Endodermal cell (in vitro differentiated cells): ENCODE measurements around the gene TLR4. TPM values are rescaled to one million over a fixed set of nuclear protein-coding genes. Genes with fewer than 3 reads are reported as not detected.

Experiments
- DNase-seq: peaks from one replicate; pipeline ENCODE4 v3.0.0-alpha.2; 2017
- H3K27ac ChIP-seq: 2 replicates; pipeline ENCODE4 v1.5.1; 2013; ENCODE audit warnings: mild to moderate bottlenecking, low read depth, low read length, moderate library complexity
- H3K27me3 ChIP-seq: 2 replicates; pipeline ENCODE4 v1.6.1; 2013; ENCODE audit warnings: mild to moderate bottlenecking, low read length, moderate library complexity; ENCODE audit not compliant: insufficient read depth, control insufficient read depth, poor library complexity, severe bottlenecking
- H3K36me3 ChIP-seq: 2 replicates; pipeline ENCODE4 v1.7.0; 2013; ENCODE audit warnings: mild to moderate bottlenecking, low read length, moderate library complexity; ENCODE audit not compliant: control insufficient read depth, insufficient read depth
- H3K4me1 ChIP-seq: one replicate; pipeline ENCODE4 v1.7.0; 2013; ENCODE audit warnings: low read length; ENCODE audit not compliant: control insufficient read depth, insufficient read depth
- H3K4me3 ChIP-seq: 2 replicates; pipeline ENCODE4 v1.5.1; 2013; ENCODE audit warnings: mild to moderate bottlenecking, low read length, moderate library complexity
- H3K9ac ChIP-seq: 2 replicates; pipeline ENCODE4 v1.6.1; 2013; ENCODE audit warnings: mild to moderate bottlenecking, low read length, moderate library complexity; ENCODE audit not compliant: poor library complexity, severe bottlenecking; ENCODE audit errors: extremely low read depth
- H3K9me3 ChIP-seq: 2 replicates; pipeline ENCODE4 v1.6.1; 2013; ENCODE audit warnings: mild to moderate bottlenecking, low read length, moderate library complexity; ENCODE audit not compliant: control insufficient read depth
- H3K27ac Mint-ChIP-seq: 2 replicates; pipeline ENCODE4 v1.8.0; 2020; ENCODE audit warnings: mixed read lengths
- H3K27me3 Mint-ChIP-seq: 2 replicates; pipeline ENCODE4 v1.8.0; 2021; ENCODE audit warnings: mild to moderate bottlenecking, mixed read lengths; ENCODE audit not compliant: insufficient read depth
- H3K36me3 Mint-ChIP-seq: 2 replicates; pipeline ENCODE4 v1.8.0; 2020; ENCODE audit warnings: low read depth, mixed read lengths
- H3K4me1 Mint-ChIP-seq: 2 replicates; pipeline ENCODE4 v1.8.0; 2020; ENCODE audit warnings: mixed read lengths
- H3K4me3 Mint-ChIP-seq: 2 replicates; pipeline ENCODE4 v1.8.0; 2020; ENCODE audit warnings: mild to moderate bottlenecking, moderate library complexity, mixed read lengths
- H3K9me3 Mint-ChIP-seq: 2 replicates; pipeline ENCODE4 v1.8.0; 2020; ENCODE audit warnings: mild to moderate bottlenecking, mixed read lengths
- WGBS, 2 experiments: methylation state at CpG; one replicate each; pipeline versions ENCODE4 v1.1.5 to v1.1.7; 2013; ENCODE audit warnings: missing lambda C conversion rate in 2 of 2, mixed read lengths in 1 of 2; ENCODE audit not compliant: insufficient coverage in 1 of 2, insufficient read length in 1 of 2; 5-methylcytosine and 5-hydroxymethylcytosine counted together
- total RNA-seq, 2 donors: library from RNA; stranded (reverse); fragmentation: NEBNext Ultra II Directional in 1 of 2; extraction: Animal tissue kit (Norgen Biotek cat#: 25700) in 1 of 2; gene quantifications; 2 replicates in 1 of 2; 3 replicates in 1 of 2; pipeline ENCODE4 v1.2.1, GENCODE V29; 2021
- TF ChIP-seq, protein P1 (sequence below): fragments of 200-600 bp; sonication (generic); conservative IDR thresholded peaks from 2 replicates; pipeline ENCODE4 v1.5.0; 2021; ENCODE audit warnings: antibody characterized with exemption, mild to moderate bottlenecking

TLR4 gene
- total RNA-seq, 2 donors from 2014 or later: 0.07 TPM; not detected in 1

DNA sequence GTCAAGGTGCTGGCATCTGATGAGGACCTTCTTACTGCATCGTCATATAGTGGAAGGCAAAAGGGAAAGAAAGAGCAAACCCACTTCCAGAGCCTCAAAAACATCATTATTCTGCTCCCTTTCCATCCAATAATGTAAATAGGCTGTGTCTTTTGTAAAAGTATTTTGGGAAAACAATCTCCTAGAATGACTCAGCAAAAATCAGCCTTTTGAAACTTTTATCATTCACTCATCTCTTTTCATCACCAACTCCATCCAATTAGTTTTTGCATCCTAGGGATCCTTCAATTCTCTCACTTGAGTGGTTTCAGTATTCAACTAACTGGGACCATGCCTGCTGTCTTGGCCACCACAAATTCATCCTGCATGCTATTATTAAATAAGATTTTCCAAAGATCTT, 39.8 kb upstream of the TLR4 start:
- H3K4me1 ChIP-seq: no peaks in the 10 kb centered on the region

DNA sequence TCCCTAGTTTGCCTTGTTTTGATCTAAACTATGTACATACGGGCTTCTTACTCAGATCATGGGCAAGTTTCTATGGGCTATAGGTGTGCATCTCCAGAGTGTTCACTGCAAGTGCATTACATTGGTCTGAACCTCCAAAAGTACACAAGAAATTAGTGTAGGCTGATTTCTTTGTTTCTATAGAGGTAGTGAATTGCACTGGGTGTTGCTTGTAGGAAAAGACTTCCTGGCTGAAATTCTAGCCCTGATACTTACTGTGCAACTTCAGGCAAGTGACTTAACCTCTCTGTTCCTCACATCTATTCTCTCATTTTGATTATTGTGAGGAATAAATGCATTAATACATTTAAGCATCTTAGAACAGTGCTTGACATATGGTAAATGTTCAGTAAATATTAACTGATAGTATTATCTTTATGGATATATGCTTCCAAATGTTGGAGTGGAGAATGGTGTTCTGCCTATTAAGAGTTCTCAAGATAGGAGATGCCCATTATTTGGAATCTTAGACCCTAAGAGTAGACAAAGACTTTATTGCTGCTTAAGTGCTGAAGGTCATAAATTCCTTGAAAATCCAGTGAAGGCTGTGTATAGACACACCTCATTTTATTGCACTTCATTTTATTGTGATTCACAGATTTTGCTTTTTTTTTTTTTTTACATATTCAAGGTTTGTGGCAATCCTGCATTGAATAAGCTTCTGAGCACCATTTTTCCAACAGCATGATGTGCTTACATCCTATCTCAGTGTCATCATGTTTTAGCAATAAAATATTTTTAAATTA, 38.4 kb upstream of the TLR4 start:
- Mint-ChIP-seq H3K9me3 (peaks cover 9% of the 10 kb centered on the region), H3K4me1 (peaks cover 13% of the 10 kb centered on the region), H3K27ac (no peak overlapping the region), H3K36me3 (no peaks in the 10 kb centered on the region), H3K27me3 (no peaks in the 10 kb centered on the region), H3K4me3 (no peak overlapping the region)
- no peak overlapping the region for H3K4me3 ChIP-seq
- H3K36me3 ChIP-seq: no peaks in the 10 kb centered on the region
- no peaks in the 10 kb centered on the region for H3K27me3 ChIP-seq
- TF ChIP-seq, protein P1, sequence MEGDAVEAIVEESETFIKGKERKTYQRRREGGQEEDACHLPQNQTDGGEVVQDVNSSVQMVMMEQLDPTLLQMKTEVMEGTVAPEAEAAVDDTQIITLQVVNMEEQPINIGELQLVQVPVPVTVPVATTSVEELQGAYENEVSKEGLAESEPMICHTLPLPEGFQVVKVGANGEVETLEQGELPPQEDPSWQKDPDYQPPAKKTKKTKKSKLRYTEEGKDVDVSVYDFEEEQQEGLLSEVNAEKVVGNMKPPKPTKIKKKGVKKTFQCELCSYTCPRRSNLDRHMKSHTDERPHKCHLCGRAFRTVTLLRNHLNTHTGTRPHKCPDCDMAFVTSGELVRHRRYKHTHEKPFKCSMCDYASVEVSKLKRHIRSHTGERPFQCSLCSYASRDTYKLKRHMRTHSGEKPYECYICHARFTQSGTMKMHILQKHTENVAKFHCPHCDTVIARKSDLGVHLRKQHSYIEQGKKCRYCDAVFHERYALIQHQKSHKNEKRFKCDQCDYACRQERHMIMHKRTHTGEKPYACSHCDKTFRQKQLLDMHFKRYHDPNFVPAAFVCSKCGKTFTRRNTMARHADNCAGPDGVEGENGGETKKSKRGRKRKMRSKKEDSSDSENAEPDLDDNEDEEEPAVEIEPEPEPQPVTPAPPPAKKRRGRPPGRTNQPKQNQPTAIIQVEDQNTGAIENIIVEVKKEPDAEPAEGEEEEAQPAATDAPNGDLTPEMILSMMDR: no peak
- H3K4me1 ChIP-seq: no peaks in the 10 kb centered on the region
- no peak overlapping the region for H3K9ac ChIP-seq
- DNase-seq: no peak
- WGBS, 2 experiments: 100% methylated on average over 1 of the region's 1 CpG; no CpG with 5 or more reads in 1 of the 2 experiments
- H3K9me3 ChIP-seq: peaks cover 19% of the 10 kb centered on the region
- no peak overlapping the region for H3K27ac ChIP-seq

More for the DNA sequence above, 39.8 kb upstream of the TLR4 start:
- Mint-ChIP-seq H3K36me3 (no peaks in the 10 kb centered on the region), H3K9me3 (peaks cover 9% of the 10 kb centered on the region), H3K4me1 (peaks cover 9% of the 10 kb centered on the region), H3K27me3 (no peaks in the 10 kb centered on the region), H3K27ac (no peak overlapping the region), H3K4me3 (no peak overlapping the region)
- peaks cover 19% of the 10 kb centered on the region for H3K9me3 ChIP-seq
- no peak for DNase-seq
- H3K4me3 ChIP-seq: no peak overlapping the region
- no peak overlapping the region for H3K27ac ChIP-seq
- 67% methylated on average over 1 of the region's 1 CpG; no CpG with 5 or more reads in 1 of the 2 experiments for WGBS, 2 experiments
- no peaks in the 10 kb centered on the region for H3K27me3 ChIP-seq
- TF ChIP-seq, protein P1: no peak
- no peaks in the 10 kb centered on the region for H3K36me3 ChIP-seq
- no peak overlapping the region for H3K9ac ChIP-seq

DNA sequence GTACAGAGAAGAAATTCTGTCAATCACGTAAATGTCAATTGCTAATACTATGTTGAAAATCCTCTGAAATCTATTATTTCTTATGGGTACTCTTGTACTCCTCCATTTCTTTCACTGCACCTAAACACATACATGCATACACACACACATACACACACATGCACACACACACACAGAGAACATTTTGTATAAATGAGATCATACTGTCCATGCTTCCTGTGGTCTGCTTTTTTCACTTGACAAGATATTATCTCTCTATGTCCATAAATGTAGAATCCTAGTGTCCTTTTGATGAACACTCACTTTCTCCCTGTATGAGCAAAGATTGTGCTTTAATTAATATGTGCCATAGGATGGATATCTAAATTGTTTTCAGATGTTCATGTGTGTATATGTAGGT, 32.7 kb upstream of the TLR4 start:
- H3K9me3 ChIP-seq: peaks cover 13% of the 10 kb centered on the region
- no peak overlapping the region for H3K27ac ChIP-seq
- 90% methylated on average over 1 of the region's 1 CpG; no CpG with 5 or more reads in 1 of the 2 experiments for WGBS, 2 experiments
- H3K4me1 ChIP-seq: no peaks in the 10 kb centered on the region
- peaks cover 3% of the 10 kb centered on the region for H3K27me3 Mint-ChIP-seq
- TF ChIP-seq, protein P1: no peak
- H3K4me3 ChIP-seq: no peak overlapping the region
- DNase-seq: no peak
- H3K4me3 Mint-ChIP-seq: no peak overlapping the region
- peaks cover 8% of the 10 kb centered on the region for H3K9me3 Mint-ChIP-seq
- no peak overlapping the region for H3K9ac ChIP-seq
- H3K27ac Mint-ChIP-seq: no peak overlapping the region
- H3K4me1 Mint-ChIP-seq: peaks cover 4% of the 10 kb centered on the region
- H3K36me3 ChIP-seq: no peaks in the 10 kb centered on the region
- H3K27me3 ChIP-seq: no peaks in the 10 kb centered on the region
- no peaks in the 10 kb centered on the region for H3K36me3 Mint-ChIP-seq
